CD4-positive, alpha-beta T cell treated with Interleukin-1 beta for 1 hour (primary cell): Measurements from ENCODE around the gene LAMC1.

Experiments used
- DNase-seq, 2 donors: peaks; one replicate each; pipeline ENCODE4 v3.0.0-alpha.2; 2020 to 2022

LAMC1 gene

DNA sequence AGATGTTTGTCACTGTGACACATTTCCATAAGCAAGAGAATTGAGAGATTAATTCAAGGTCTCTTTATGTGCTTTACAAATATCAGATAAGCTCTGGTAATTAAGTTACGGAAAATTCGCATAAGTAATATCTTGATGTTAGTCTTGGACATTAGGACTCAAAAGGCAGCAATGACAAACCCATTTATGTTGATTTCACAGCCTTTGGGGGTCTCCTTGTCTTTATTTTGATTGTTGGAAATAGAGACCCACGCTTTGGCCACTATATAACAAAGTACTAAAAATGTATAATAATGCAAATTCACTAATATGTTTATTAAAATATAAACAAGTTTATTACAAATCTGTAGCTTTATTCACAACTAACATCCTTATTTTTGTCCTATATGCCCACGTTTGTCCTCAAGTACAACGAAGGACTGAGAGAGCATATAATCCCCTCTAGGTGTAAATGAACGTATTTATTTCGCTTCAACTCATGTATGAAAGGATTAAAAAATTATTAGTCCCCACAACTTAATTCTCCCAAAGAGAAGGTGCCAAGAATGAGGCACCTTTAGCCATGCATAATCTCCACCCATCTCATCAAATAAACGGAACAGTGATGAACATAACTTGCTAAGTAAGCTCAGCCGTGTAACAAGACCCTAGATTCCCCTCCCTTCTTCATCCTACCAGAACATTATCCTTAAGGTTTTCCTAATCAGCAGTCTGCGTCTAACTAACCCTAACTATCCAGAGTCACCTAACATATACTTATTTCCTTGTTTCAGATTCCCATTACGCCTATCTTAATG is 1.6 kb upstream of the LAMC1 start:
- no peak for DNase-seq

GRCh38 chr1:183022202-183023145 is 746 bp upstream of the LAMC1 start:
- DNase-seq = peak in 1 of 2 donors; percentile 34

DNA sequence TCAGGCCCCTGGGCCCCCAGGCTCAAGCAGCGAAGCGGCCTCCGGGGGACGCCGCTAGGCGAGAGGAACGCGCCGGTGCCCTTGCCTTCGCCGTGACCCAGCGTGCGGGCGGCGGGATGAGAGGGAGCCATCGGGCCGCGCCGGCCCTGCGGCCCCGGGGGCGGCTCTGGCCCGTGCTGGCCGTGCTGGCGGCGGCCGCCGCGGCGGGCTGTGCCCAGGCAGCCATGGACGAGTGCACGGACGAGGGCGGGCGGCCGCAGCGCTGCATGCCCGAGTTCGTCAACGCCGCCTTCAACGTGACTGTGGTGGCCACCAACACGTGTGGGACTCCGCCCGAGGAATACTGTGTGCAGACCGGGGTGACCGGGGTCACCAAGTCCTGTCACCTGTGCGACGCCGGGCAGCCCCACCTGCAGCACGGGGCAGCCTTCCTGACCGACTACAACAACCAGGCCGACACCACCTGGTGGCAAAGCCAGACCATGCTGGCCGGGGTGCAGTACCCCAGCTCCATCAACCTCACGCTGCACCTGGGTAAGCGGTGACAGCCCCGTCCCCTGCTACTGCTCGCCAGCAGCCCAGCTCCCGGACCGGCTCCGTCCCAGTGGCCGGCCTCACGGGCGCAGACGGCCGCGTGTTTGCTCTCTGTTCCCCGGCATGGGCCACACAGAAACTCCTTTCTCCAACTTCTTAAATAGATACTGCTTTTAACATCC is 539 bp downstream of the LAMC1 start:
- peak in 1 of 2 donors; percentile 54 for DNase-seq

- no peak for DNase-seq
Measured at GRCh38 chr1:183024317-183025009, 1.2 kb downstream of the LAMC1 start.

GRCh38 chr1:183025010-183025337 is 1.8 kb downstream of the LAMC1 start:
- DNase-seq = no peak

GRCh38 chr1:183025782-183026774 is 2.9 kb downstream of the LAMC1 start:
- DNase-seq = no peak

GRCh38 chr1:183027031-183027430 is 3.8 kb downstream of the LAMC1 start:
- DNase-seq = no peak

DNA sequence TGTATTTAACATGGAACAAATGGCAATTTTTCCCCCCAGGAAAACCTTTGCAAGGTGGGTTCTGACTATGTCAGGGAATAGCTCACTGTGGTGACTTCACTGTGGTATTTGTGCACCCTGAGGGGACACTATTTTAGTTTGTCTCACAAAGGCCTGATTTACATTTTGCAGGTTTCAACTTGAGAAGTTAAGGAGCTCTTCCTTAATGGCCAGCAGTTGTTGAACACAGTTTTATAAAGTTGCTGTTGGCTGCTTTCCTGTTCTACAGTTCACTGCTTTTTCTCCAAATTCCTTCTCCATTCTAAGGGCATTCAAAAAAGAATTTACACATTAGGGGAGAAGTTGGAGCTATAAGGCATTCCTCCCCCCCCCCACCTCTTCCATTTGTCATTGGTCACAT is 4.6 kb downstream of the LAMC1 start:
- DNase-seq = no peak

GRCh38 chr1:183029591-183030000 is 6.4 kb downstream of the LAMC1 start:
- DNase-seq = no peak

DNA sequence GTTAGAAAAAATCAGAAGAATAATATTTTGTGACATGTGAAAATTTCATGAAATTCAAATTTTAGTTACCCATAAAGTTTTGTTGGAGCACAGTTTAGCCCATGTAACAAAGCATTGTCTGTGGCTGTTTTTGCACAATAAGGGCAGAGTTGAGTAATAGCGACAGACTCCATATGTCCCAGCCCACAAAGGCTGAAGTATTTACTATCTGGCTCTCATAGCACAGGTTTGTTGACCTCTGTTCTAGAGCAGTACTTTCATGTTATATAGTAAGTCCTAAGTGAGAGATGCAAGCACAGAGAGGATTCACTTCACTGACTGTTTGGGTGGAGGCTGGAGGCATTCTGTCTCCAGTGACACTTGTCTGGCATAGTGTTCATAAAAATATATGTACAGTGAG is 6.8 kb downstream of the LAMC1 start:
- DNase-seq = no peak

GRCh38 chr1:183032122-183032921 is 9.1 kb downstream of the LAMC1 start:
- no peak for DNase-seq

DNA sequence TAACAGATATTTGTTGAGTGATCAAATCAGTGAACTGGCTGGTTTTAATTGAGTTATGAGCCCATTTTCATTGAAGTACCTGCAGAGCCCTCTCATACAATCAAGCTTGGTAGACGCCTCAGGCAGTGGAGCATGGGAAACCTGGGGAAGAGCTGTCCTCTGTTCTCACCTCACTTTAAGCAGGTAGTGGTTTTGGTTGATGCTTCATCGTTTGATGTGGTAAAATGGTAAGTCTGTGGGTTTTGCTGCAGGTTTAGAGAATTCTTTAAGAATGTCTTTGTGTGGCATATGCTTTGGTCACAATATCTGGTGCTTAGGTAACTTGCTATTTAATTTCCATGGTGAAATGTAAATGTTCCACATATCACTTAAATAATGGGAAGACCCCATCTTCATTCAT is 10.0 kb downstream of the LAMC1 start:
- peak; percentile 4 to 34 for DNase-seq

- no peak for DNase-seq
Measured at GRCh38 chr1:183034682-183035081, 11.5 kb downstream of the LAMC1 start.

- DNase-seq = no peak
Measured at GRCh38 chr1:183038333-183038866, 15.2 kb downstream of the LAMC1 start.

GRCh38 chr1:183038913-183039312 is 15.7 kb downstream of the LAMC1 start:
- no peak for DNase-seq

DNA sequence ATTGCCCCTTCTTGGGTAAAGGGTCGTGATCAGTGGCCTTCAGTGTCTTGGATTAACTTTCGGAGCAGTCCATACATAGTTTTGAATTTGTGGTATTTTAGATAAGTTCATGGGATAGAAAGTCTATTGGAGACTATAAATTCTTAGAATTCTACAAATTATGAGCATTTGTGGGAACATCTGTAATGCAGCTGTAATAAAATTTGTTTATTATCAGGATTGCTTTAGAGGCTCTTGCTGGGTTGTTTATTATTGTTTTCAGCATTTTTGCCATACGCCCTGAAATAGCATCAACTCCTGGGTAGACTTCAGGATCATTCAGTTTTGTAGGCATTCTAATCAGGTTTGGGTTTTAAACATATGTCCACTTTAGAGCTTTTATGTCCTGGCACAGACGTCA is 16.1 kb downstream of the LAMC1 start:
- no peak for DNase-seq

- no peak for DNase-seq
Measured at GRCh38 chr1:183039985-183040447, 16.8 kb downstream of the LAMC1 start.

DNA sequence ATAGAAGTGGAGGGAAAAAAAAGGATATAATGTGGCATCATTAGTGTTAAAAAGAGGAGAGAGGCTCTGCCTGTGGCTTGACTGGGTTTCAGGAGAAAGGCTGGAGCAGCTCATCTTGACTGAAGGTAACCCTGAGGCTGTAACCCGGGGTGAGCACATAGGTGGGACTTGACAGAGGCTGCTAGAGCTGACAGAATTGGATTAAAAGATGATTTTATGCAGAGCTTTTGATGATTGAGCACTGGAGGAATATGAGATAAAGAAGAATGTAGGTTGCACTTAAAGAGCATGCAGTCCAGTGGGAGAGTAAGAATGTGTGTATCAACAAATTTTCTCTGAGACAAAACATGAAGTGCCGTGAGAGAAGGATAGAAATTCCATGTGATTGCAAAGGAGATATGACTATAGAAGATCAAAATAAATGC is 17.3 kb downstream of the LAMC1 start:
- DNase-seq = no peak

GRCh38 chr1:183043254-183043653 is 20.0 kb downstream of the LAMC1 start:
- no peak for DNase-seq
